Fibroblast of skin of back (primary cell): ENCODE results near the gene SLC1A2.
A peak's percentile ranks its signal among the peaks of the same experiment; 100 is the strongest.
"Not testable (repeated sequence)": the region's sequence is repeated elsewhere in the genome, so short reads cannot be mapped to it uniquely, and the experiment has no call there.

Experiments
- DNase-seq: peaks from one replicate; pipeline ENCODE4 v3.0.0-alpha.2; 2013

The SLC1A2 gene

DNA sequence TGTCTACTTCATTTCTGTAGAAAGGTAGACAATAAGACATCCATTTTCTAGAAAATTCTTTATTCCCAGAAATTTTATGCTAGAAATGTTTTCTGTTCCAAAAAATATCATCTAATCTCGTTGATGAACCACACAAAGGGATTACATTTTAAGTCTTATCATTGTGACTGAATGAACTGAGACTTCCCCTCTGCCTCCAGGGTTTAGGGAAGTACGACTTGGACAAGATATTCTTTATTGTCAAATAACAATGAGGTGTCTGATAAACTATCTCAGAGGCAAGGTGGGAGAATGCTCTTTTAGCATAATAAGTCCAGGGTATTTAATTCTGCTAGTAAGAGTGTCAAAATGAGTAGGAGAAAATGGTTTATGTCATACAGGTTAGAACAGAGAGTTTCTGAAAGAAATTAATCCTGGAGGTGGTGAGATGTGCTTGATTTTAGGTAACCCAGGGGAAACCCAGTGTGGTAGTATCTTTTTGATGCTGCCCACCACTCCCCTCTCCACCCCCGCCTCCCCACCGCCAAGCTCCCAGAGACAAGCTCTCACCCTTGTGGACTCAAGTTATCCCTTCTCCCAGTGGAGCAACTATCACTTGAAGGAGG is 179.8 kb downstream of the SLC1A2 start:
- DNase-seq: no peak

DNA sequence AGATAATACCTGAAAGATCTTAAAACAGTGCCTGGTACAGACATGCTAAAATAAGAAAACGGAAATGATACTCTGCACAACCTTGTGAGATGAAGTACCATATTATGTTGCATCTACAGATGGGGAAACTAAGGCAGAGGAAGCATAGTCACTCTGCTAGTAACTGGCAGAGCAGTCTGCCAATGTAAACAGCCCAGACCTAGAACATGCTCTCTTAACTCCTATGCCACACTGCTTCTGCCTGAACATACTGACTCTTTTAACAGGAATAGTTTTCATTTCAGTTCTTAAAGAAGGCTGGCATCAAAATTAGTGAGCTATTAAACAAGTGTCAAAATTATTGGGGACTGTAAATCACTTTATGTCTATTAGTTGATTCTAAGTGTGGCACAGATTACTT is 180.5 kb downstream of the SLC1A2 start:
- no peak for DNase-seq

DNA sequence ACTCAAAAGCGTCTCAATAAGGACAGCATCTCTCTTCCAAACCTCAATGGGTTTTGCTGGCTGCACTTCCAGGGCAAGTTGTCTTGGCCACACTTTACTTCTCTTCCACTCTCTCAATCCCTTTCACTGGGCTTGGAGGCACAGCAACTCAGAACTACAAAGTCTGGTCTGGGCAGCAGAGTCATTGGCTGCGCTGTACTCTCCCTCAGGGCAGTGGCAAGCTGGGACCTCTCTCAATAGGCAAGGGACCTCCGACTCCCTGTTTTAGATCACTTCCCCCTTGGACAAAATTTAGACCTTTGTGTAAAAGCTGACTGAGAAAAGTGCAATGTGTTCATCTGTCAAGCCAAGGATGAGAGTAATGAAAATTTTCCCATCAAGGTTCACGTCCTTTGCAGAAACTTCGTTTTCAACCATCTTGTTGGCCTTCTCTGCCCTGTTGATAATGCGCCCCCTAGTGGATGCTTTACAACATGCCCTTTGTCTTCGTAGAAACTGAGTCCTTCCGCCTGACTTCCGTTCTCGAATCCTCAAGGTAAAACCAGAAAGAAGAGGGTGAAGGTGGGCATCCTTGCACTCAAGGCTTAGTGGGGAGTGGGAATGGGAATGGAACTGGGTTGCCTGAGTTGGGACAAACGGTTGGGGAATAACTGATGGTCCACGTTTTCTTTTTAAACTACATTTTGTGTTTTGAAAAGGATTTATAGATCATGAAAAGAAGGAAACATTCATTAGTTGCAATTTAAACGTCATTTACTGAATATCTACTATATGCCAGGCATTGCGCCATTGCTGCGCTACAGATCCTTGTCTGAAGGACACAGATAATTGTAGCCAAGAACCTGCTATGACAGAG is 181.3 kb downstream of the SLC1A2 start:
- DNase-seq: peak; percentile 24

DNA sequence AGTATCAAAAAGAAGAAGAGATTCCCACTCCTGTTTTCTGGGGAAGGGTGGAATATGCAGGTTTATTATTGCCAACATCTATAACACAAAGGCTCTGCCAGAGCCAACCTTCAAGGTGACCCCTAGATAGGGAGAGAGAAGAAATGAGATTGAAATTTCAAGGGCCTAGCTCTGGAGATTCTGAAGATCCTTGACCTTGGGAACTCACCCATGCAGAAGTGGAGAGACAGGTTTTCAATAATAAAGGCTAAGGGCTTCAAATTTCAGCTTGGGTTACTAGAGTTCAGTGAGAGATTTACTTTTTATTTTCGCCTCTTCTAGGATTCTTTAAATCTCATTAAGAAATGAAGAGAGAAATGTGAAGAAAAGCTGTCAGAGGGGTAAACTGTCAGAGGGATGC is 182.0 kb downstream of the SLC1A2 start:
- no peak for DNase-seq

DNA sequence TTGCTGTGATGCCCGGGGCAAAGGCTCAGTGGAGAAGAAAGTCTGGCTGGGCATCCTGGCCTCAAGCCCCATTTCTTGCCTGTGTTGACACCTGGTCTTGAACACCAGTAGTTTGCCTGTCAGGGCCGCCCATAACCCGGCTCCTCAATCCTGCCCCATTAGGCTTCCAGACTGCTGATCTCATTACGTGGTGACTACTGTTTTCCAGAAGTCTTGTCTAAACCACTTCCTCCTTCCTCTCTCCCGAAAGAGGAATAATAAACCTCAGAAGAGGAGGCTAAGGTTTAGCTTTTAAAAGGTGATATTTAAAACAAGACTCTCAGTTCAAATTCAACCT is 182.7 kb downstream of the SLC1A2 start:
- DNase-seq: peak; percentile 75

DNA sequence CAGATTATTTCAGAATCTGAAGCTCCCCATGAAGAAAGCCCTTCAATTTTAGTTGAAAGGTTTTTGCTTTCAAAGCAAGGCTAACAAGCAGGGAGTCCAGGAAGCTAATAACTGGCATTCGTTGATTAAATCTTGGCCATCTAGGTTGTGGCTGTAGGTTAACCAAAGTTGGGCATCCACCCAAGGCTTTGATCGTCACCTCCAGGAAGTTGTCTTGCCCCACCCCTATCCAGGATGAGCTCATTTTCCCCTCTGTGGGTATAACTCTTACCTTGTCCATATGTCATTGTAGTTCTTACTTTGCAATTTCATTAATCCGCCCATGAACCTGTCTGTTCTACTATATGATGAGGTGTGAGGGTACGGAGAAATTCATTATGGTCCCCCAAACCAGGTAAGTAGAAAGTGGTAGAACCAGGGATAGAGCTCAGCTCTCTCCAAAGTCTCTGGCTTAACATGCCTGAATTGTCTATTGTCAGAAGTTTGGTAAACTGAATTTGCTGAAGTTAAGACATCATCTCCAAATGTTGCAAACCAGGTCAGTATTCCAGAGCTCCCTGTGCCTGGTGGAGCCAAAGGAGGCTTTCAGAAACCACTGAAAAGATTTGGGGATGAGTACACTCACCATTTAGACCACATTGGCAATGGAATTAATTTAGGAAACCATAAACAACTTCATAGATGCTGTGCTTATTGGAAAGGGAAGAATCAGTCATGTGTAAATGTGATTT is 183.3 kb downstream of the SLC1A2 start:
- DNase-seq: no peak

DNA sequence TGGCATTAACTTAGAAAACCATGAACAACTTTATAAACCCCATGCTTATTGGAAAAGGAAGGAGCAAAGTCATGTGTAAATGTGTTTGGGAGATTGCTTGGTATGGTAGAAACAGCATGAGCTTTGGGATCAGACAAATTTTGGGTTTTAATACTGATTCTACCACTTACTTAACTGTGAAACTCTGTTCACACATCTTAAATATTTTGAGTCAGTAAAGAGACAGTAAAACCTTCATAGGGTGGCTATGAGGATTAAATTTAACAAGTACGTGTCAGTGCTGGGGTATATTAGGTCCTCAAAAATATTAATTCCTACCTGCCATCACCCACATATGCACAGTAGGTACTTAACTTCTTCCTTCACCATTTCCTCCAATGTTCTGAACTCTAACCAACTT is 183.9 kb downstream of the SLC1A2 start:
- no peak for DNase-seq

DNA sequence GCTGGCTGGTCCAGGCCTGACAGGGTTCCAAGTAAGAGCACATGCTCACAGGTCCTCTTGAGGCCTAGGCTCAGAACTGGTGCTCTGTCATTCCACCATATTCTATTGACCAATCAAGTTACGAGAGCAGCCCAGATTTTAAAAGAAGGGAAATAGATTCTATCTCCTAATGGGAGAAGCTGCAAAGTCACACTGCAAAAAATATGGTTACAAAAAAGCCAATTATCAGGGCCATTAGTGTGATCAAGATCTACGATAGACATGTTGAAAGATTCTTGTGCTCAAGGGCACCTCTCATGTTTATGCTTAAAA is 184.2 kb downstream of the SLC1A2 start:
- no peak for DNase-seq

DNA sequence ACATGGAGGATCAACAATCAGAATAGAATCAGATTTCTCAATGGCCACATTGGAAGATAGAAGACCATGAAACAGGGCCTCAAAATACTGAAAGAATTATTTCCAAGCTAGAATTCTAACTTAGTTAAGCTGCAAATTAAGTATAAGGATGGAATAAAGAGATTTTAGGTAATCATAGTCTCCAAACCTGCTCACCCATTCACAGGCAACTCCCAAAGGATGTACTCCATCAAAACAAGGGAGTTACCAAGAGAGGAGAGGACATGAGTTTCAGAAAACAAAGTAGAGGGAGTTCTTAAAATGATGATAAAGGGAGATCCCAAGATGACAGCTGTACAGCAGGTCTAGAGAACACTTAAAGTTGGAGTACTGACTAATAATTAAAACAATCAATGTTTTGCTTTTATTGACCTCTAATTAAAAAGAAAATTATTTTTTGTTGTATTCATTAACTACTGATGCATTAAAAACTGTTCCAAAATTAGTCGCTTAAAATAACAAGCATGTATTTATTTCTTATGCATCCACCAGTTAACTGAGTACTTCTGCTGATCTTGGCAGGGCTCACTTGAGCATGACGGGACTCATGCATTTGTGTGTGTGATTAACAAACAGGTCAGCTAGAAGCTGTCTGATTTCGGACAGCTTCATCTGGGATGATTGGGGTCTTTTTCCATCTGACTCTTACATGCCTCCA is 184.8 kb downstream of the SLC1A2 start:
- no peak for DNase-seq

DNA sequence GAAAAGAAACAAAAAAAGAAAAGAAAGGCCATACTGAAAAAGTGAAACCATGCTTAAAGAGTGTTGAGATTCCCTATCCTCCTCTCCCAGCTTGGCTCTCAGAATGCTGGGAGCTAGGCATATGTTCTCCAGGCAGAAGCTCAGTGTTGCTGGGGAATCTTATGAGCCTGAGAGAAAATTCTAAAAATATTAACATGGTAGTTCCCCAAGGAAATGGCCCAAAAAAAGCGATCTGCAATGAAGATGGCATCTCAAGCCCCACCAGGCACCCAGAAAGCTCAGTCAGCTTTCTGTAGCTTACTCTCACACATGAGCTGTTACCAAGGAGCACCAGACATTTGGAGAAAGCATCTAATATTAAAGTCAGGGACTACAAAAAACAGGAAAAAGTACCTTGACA is 185.8 kb downstream of the SLC1A2 start:
- DNase-seq: no peak

DNA sequence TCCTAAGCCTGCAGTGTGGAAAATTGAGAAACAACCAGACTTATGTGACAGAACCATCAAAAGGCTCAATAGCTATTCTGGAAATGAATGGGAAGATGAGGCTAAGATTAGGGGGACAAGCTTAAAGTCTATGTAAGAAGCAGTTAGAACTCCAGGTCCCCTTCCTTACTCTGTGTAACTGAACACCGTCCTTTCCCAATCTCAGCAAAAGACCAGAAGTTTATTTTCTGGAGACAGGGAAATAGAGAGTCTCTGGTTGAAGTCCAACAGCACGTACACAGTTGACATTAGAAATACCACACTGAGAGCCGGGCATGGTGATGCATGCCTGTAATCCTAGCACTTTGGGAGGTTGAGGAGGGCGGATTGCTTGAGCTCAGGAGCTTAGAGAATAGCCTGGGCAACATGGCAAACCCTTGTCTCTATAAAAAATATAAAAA is 186.4 kb downstream of the SLC1A2 start:
- peak; percentile 23 for DNase-seq

DNA sequence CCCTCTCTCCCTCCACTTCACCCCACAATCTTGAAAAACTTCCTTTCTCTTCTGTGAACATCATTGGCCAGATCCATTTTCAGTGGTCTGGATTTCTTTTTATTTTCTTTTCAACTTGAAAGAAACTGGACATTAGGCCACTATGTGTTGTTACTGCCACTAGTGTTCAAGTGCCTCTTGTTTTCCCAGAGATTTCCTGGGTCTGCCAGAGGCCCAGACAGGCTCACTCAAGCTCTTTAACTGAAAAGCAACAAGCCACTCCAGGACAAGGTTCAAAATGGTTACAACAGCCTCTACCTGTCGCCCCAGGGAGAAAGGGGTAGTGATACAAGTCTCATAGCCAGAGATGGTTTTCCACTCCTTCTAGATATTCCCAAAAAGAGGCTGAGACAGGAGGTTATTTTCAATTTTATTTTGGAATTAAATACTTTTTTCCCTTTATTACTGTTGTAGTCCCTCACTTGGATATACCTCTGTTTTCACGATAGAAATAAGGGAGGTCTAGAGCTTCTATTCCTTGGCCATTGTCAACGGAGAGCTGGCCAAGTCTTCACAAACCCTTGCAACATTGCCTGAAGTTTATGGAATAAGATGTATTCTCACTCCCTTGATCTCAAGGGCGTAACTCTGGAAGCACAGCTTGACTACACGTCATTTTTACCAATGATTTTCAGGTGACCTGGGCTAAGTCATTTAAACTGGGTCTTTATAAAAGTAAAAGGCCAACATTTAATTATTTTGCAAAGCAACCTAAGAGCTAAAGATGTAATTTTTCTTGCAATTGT is 188.1 kb downstream of the SLC1A2 start:
- DNase-seq: no peak

DNA sequence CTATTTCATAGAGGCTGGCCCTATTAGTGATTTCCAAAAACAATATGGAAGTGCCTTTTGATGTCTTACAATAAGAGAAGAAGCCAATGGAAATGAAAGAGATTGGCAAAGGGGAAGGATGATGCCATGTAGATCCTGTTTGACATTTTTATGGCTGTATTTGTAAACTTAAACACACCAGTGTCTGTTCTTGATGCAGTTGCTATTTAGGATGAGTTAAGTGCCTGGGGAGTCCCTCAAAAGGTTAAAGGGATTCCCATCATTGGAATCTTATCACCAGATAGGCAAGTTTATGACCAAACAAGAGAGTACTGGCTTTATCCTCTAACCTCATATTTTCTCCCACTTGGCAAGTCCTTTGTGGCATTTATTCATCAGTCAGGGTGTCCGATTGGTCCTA is 189.0 kb downstream of the SLC1A2 start:
- no peak for DNase-seq

DNA sequence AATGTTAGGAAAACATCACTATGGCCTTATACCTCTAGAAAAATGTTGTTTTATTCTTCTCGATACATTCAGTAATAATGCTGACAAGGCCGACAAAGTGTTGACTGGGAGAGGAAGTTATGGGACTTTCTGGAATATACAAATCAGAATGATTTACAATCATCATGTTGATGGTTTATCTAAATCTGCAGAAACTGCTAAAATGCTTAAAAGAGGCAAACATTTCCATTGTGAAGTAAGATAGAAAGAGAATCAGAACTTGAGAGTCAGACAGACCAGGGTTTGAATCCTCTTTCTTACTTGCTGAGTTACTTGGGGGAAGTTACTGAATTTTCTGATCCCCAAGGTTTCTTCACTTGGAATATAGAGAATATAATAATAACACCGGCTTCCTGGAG is 191.0 kb downstream of the SLC1A2 start:
- no peak for DNase-seq

DNA sequence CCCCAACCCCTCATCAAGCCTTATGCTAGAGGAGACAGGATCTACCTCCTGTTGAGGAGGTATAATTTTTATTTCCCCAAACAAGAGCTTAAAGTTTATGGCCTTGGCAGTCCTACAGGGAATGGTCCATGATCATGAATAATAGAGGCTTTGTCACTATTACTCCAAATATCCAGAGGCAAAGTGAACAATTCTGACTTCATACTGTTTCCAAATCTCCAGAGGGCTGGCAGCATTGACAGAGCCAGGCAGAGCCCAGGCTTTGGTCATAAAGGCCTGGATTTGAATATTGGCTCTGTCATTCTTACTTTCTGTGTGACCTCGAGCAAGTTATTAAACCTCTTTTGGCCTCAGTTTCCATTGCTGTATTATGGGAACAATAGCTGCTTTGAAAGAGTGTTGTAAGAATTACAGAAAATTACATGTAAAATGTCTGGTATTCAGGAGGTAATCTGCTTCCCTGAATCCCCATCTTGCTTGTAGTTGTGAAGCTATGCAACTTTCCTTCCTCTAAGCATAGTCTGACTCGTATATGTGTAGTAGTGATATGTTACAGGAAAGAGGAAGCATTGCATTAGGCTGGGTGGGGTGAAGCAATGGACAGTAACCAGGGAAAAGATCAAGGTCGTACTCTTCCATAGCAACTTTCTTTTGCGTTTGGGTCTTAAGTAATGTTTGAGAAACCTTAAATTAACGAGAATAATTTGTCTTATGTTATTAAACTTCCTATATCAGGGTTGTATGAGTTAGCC is 191.6 kb downstream of the SLC1A2 start:
- DNase-seq: no peak

DNA sequence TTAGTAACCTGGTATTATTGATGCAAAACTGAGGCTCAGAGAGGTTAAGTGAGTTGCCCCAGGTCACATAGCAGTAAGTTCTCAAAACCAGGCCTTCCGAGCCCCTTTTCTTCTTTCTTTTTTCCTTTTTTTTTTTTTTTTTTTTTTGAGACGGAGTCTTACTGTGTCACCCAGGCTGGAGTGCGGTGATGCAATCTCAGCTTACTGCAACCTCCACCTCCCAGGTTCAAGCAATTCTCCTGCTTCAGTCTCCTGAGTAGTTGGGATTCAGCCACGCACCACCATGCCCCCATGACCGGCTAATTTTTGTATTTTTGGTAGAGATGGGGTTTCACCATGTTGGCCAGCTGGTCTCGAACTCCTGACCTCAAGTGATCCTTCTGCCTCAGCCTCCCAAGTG is 192.6 kb downstream of the SLC1A2 start:
- DNase-seq: not testable (repeated sequence)

DNA sequence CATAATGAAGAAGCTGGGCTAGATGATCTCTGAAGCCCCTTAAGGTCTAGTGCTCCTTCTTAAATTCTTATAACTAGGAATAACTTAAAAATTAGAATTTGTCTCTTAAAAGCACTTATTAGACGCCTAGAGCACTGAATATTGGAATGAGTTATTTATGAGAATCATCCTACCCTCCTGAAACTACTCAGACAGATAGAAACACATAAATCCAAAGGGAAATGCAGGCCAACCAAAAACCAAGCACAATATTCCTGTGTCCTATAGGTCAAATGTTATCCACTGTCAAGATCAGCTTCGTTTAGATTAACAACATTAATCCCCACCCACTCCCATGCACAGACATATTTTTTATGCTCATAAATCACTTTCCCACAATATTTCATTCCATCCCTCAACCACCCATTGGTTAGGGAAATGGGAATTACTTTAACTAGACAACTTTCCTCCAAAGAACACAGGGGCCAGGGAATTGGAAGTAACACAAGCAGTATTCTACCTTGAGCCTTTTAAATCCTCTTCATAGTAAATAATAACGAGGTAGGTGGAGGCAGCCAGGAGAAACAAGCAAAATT is 193.3 kb downstream of the SLC1A2 start:
- DNase-seq: no peak

DNA sequence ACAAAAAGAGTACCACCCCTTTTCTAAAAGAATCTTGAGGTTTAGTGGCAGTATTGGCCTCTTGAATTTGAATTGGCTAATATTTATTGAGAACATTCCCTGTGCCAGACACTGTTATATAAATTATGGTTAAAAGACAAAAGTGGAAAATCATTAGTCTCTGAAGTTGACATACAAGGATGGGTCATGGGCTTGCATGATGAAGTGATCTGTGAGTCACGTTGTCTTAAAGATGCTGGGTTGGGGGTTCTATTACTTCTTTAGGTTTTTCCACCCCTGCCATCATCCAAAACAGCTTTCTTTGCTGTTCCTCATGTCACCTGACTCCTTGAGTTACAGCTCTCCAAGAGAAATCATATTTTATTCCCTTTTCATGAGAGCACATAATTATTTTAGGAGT is 195.4 kb downstream of the SLC1A2 start:
- no peak for DNase-seq

DNA sequence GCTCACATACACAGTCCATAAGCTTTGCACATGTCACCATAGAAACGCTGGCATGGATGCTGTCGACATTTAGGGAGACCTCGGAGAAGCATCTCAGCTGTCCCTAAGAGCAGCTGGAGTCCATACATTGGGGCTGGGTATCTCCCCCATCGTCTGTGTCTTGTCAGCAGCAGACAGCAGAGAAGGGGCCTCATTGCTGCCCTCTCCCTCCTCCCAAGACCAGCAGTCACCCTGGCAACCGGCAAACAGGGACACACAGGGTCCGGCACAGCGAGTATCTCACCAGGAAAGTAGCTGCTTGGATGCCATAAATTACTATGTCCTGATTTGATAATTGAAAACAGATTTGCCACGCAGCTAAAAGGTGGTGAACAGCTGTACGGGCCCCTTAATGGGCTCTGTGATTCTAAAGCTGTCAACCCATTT is 196.0 kb downstream of the SLC1A2 start:
- peak; percentile 90 for DNase-seq

DNA sequence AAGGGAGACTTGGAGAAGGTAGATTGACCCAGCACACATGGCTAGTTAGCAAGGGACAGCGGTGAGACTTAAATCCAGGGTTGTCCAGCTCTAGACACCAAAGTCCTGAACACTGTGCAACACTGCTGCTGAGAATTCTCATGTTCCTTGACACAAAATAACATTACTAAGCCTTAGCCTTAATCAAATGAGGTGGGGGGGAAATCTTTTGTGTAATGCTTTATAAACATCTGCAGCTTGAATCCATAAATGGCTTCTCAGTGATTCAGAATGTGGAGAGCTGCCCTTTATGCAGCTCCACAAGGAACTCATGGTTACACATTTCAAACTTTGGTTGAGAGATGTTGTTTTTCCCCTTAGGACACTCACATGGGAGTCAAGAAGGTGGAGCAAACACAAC is 200.4 kb downstream of the SLC1A2 start:
- peak; percentile 71 for DNase-seq

DNA sequence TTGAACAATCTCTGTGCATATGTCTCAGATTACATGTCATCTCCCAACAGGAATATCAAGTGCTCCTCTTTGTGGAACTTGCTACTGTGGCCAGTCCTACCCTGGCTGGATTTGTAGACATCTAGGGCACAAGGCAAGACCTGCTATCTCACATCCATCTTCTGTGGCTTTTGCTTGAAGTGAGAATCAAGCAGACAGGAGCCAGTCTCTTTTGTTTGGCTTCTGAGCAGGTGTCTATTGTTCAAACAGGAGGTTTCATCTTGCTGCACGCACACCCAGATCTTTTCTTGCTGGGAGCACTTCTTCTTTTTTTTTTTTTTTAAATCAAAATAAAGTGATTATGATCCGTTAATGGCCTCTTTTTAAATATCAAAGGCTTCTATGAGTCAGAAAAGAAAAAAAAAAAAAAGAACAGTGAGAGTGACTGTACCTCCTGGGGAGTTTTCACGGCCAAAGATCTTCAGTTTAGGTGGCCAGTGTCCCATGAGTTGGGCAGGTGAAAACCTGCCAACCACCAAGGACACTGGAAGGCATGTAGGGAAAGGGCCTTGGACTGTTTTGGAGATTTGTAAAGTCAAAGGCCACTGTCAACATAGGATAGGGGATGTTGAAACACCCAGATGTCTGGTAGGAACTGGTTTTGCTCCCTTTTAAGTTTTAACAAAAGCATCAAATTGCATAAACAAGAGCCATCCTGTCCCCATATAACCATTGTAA is 202.2 kb downstream of the SLC1A2 start:
- DNase-seq: no peak
